HG03442 (cell line): ENCODE results near the gene CEP55.

ENCODE experiments used
- ATAC-seq: cut with Tn5 transposase; IDR thresholded peaks from one replicate; pipeline ENCODE4 v1.9.1; 2021; ENCODE audit warnings: mild to moderate bottlenecking, moderate library complexity; ENCODE audit not compliant: unreplicated experiment

Gene CEP55

GRCh38 chr10:93559490-93559889 lies 63.1 kb downstream of the CEP55 start:
- ATAC-seq = no peak

- no peak for ATAC-seq
These were observed 64.1 kb downstream of the CEP55 start for GRCh38 chr10:93560541-93560940.

GRCh38 chr10:93565446-93565845 lies 69.0 kb downstream of the CEP55 start:
- ATAC-seq = no peak

- no peak for ATAC-seq
These were observed 70.2 kb downstream of the CEP55 start, which contains the start of gene FFAR4 for GRCh38 chr10:93566435-93567276. FFAR4 (plus strand) TSS chr10:93566665; CDS start chr10:93566721, 56 bp downstream.

GRCh38 chr10:93567277-93568104 lies 71.1 kb downstream of the CEP55 start:
- ATAC-seq = no peak

GRCh38 chr10:93568105-93568390 lies 71.6 kb downstream of the CEP55 start:
- ATAC-seq = no peak

- ATAC-seq = no peak
These were observed 74.0 kb downstream of the CEP55 start for GRCh38 chr10:93570383-93570782.

GRCh38 chr10:93572606-93573005 lies 76.2 kb downstream of the CEP55 start:
- no peak for ATAC-seq

GRCh38 chr10:93573051-93573909 lies 76.9 kb downstream of the CEP55 start:
- no peak for ATAC-seq

GRCh38 chr10:93573924-93574323 lies 77.5 kb downstream of the CEP55 start:
- ATAC-seq = no peak

- no peak for ATAC-seq
These were observed 80.5 kb downstream of the CEP55 start for GRCh38 chr10:93576888-93577287.

GRCh38 chr10:93577565-93577964 lies 81.2 kb downstream of the CEP55 start:
- no peak for ATAC-seq
